ENCODE data around the gene THOC6. TPM values are rescaled to one million over a fixed set of nuclear protein-coding genes. Genes with fewer than 3 reads are reported as not detected.

THOC6 gene
- total RNA-seq, 8 experiments from 2014 or later: 6.8 to 32.1 (median 14.0) TPM

GRCh38 chr16:3057181-3058138 lies 33.6 kb downstream of the THOC6 start:
- peak overlapping the region in 4 of 5 donors; percentile 88 to 93 (median 92) for H3K4me3 ChIP-seq
- ATAC-seq (replicated peaks in 6 of 8): no peak
- H3K27ac ChIP-seq: no peak overlapping the region
- in situ Hi-C loops (cut with MboI; ENCODE audit: low pct_unique_long_range_greater_than_20kb in 2 of 9, low sequenced_read_pairs in 9 of 9, unreplicated experiment in 9 of 9): no loop called here
- WGBS, 10 experiments: 60 to 100% (median 89%) methylated on average over 2 to 10 of the region's 22 CpGs; no CpG with 5 or more reads in 3 of the 10 experiments
- H3K4me1 ChIP-seq (replicated peaks in 1 of 2): peaks cover 3 to 9% of the 10 kb centered on the region in 2 donors

GRCh38 chr16:3058139-3059030 lies 34.5 kb downstream of the THOC6 start:
- Histone ChIP-seq H3K4me1 (replicated peaks in 1 of 2) (peaks cover 3 to 9% of the 10 kb centered on the region in 2 donors), H3K4me3 (peak overlapping the region; percentile 86 to 93 (median 90)), H3K27ac (peak overlapping the region in 1 of 2 donors; percentile 72)
- in situ Hi-C loops (cut with MboI; ENCODE audit: low pct_unique_long_range_greater_than_20kb in 2 of 9, low sequenced_read_pairs in 9 of 9, unreplicated experiment in 9 of 9): no loop called here
- ATAC-seq (replicated peaks in 6 of 8): peak; percentile 12 to 70 (median 54)
- WGBS, 10 experiments: 80 to 100% (median 100%) methylated on average over 1 of the region's 77 CpGs; no CpG with 5 or more reads in 7 of the 10 experiments

GRCh38 chr16:3059041-3059722 lies 35.3 kb downstream of the THOC6 start:
- peak; percentile 82 to 93 (median 90) for ATAC-seq (replicated peaks in 6 of 8)
- peak overlapping the region; percentile 86 to 93 (median 90) for H3K4me3 ChIP-seq
- H3K27ac ChIP-seq: peak overlapping the region; percentile 45 to 72
- in situ Hi-C loops (cut with MboI; ENCODE audit: low pct_unique_long_range_greater_than_20kb in 2 of 9, low sequenced_read_pairs in 9 of 9, unreplicated experiment in 9 of 9): no loop called here
- no CpG with 5 or more reads among the region's 67 CpGs for WGBS, 10 experiments
- H3K4me1 ChIP-seq (replicated peaks in 1 of 2): peaks cover 3 to 9% of the 10 kb centered on the region in 2 donors

- WGBS, 10 experiments: 20% methylated on average over 1 of the region's 9 CpGs; no CpG with 5 or more reads in 9 of the 10 experiments
- peak overlapping the region in 1 of 2 donors; percentile 66 for H3K27ac ChIP-seq
- H3K4me3 ChIP-seq: peak overlapping the region; percentile 86 to 93 (median 90)
- ATAC-seq (replicated peaks in 6 of 8): no peak
- peaks cover 3 to 9% of the 10 kb centered on the region in 2 donors for H3K4me1 ChIP-seq (replicated peaks in 1 of 2)
- in situ Hi-C loops (cut with MboI; ENCODE audit: low pct_unique_long_range_greater_than_20kb in 2 of 9, low sequenced_read_pairs in 9 of 9, unreplicated experiment in 9 of 9): no loop called here
These were observed 35.9 kb downstream of the THOC6 start for GRCh38 chr16:3059723-3060242.

- 57 to 100% (median 87%) methylated on average over 1 to 9 of the region's 14 CpGs; no CpG with 5 or more reads in 1 of the 10 experiments for WGBS, 10 experiments
- ATAC-seq (replicated peaks in 6 of 8): no peak
- in situ Hi-C loops (cut with MboI; ENCODE audit: low pct_unique_long_range_greater_than_20kb in 2 of 9, low sequenced_read_pairs in 9 of 9, unreplicated experiment in 9 of 9): no loop called here
- peaks cover 3 to 9% of the 10 kb centered on the region in 2 donors for H3K4me1 ChIP-seq (replicated peaks in 1 of 2)
- H3K4me3 ChIP-seq: no peak overlapping the region
- H3K27ac ChIP-seq: no peak overlapping the region
These were observed 36.7 kb downstream of the THOC6 start for GRCh38 chr16:3060339-3061127.

- H3K27ac ChIP-seq: no peak overlapping the region
- peaks cover 3 to 9% of the 10 kb centered on the region in 2 donors for H3K4me1 ChIP-seq (replicated peaks in 1 of 2)
- 60 to 100% (median 87%) methylated on average over 1 to 6 of the region's 6 CpGs for WGBS, 10 experiments
- no peak overlapping the region for H3K4me3 ChIP-seq
- in situ Hi-C loops (cut with MboI; ENCODE audit: low pct_unique_long_range_greater_than_20kb in 2 of 9, low sequenced_read_pairs in 9 of 9, unreplicated experiment in 9 of 9): no loop called here
- no peak for ATAC-seq (replicated peaks in 6 of 8)
These were observed 38.7 kb downstream of the THOC6 start for GRCh38 chr16:3062553-3062952.

GRCh38 chr16:3063625-3064386 lies 40.0 kb downstream of the THOC6 start:
- WGBS, 10 experiments: 76 to 100% (median 82%) methylated on average over 1 to 6 of the region's 8 CpGs; no CpG with 5 or more reads in 4 of the 10 experiments
- Histone ChIP-seq H3K4me1 (replicated peaks in 1 of 2) (peaks cover 0 to 6% of the 10 kb centered on the region in 2 donors), H3K27ac (no peak overlapping the region), H3K4me3 (no peak overlapping the region)
- no peak for ATAC-seq (replicated peaks in 6 of 8)
- in situ Hi-C loops (cut with MboI; ENCODE audit: low pct_unique_long_range_greater_than_20kb in 2 of 9, low sequenced_read_pairs in 9 of 9, unreplicated experiment in 9 of 9): no loop called here

GRCh38 chr16:3065069-3065741 lies 41.4 kb downstream of the THOC6 start, which contains the start of gene IL32:
TSS of gene IL32 (plus strand) at chr16:3065640. CDS start at chr16:3065812, 172 bp downstream.
- ATAC-seq (replicated peaks in 6 of 8): peak in 6 of 8 experiments; percentile 14 to 86 (median 54)
- H3K27ac ChIP-seq: no peak within 1 kb of the TSS
- H3K4me1 ChIP-seq (replicated peaks in 1 of 2): no peaks in the 10 kb centered on the region
- H3K4me3 ChIP-seq: no peak within 1 kb of the TSS
- in situ Hi-C loops (cut with MboI; ENCODE audit: low pct_unique_long_range_greater_than_20kb in 2 of 9, low sequenced_read_pairs in 9 of 9, unreplicated experiment in 9 of 9): no loop called here
- WGBS, 10 experiments: 33 to 84% (median 60%) methylated on average over 1 to 7 of the region's 13 CpGs; no CpG with 5 or more reads in 7 of the 10 experiments

GRCh38 chr16:3065742-3066439 lies 42.1 kb downstream of the THOC6 start:
- Histone ChIP-seq H3K4me3 (no peak overlapping the region), H3K27ac (no peak overlapping the region), H3K4me1 (replicated peaks in 1 of 2) (no peaks in the 10 kb centered on the region)
- WGBS, 10 experiments: 40 to 100% (median 91%) methylated on average over 1 to 4 of the region's 26 CpGs; no CpG with 5 or more reads in 4 of the 10 experiments
- ATAC-seq (replicated peaks in 6 of 8): peak in 2 of 8 experiments; percentile 7 to 8
- in situ Hi-C loops (cut with MboI; ENCODE audit: low pct_unique_long_range_greater_than_20kb in 2 of 9, low sequenced_read_pairs in 9 of 9, unreplicated experiment in 9 of 9): no loop called here

GRCh38 chr16:3066440-3066748 lies 42.6 kb downstream of the THOC6 start:
- Histone ChIP-seq H3K27ac (no peak overlapping the region), H3K4me3 (no peak overlapping the region), H3K4me1 (replicated peaks in 1 of 2) (no peaks in the 10 kb centered on the region)
- in situ Hi-C loops (cut with MboI; ENCODE audit: low pct_unique_long_range_greater_than_20kb in 2 of 9, low sequenced_read_pairs in 9 of 9, unreplicated experiment in 9 of 9): no loop called here
- no peak for ATAC-seq (replicated peaks in 6 of 8)
- 100% methylated on average over 1 of the region's 7 CpGs; no CpG with 5 or more reads in 9 of the 10 experiments for WGBS, 10 experiments
